ENCODE results near the gene CROCC.

GRCh38 chr1:17018849-17019248, 97.1 kb downstream of the CROCC start:
- TF ChIP-seq MAFK (IDR thresholded peaks at IDR 0.05; ENCODE audit: partially characterized antibody): no peak
- TF ChIP-seq RCOR1 (IDR thresholded peaks at IDR 0.05; ENCODE audit: low read depth, low read length): no peak
- TF ChIP-seq POLR2A (IDR thresholded peaks at IDR 0.05; ENCODE audit: low read length): no peak
- no peak for TF ChIP-seq CTCF (IDR thresholded peaks at IDR 0.05)
- TF ChIP-seq HDAC2 (IDR thresholded peaks at IDR 0.05): no peak
- TF ChIP-seq FOSL2 (IDR thresholded peaks at IDR 0.05): no peak
- no peak for TF ChIP-seq FOSL2 (CRISPR knock-in tag; IDR thresholded peaks at IDR 0.05)
- TF ChIP-seq TP53 (CRISPR knock-in tag; IDR thresholded peaks at IDR 0.05): no peak
- no peak for TF ChIP-seq REST (IDR thresholded peaks at IDR 0.05)
- TF ChIP-seq TFCP2L1 (CRISPR knock-in tag; IDR thresholded peaks at IDR 0.05): no peak
